BLaER1 treated with 17β-estradiol and CSF1 and Interleukin-3, amounts not matched to agents 10 nM and 100 nM (cell line): ENCODE measurements around the gene TBRG4.

ENCODE experiments used
- H3K27ac ChIP-seq, 11 experiments: shearing (Covaris generic); formaldehyde crosslinking; 2 replicates each; pipeline ENCODE4 v1.8.1; 2022
- H3K27me3 ChIP-seq, 11 experiments: shearing (Covaris generic); formaldehyde crosslinking; 2 replicates each; pipeline ENCODE4 v1.8.1; 2022
- H3K36me3 ChIP-seq, 11 experiments: shearing (Covaris generic); formaldehyde crosslinking; 2 replicates each; pipeline ENCODE4 v1.8.1; 2022
- H3K4me1 ChIP-seq, 10 experiments: shearing (Covaris generic); formaldehyde crosslinking; 2 replicates each; pipeline ENCODE4 v1.8.1; 2022
- H3K4me2 ChIP-seq, 11 experiments: shearing (Covaris generic); formaldehyde crosslinking; 2 replicates each; pipeline ENCODE4 v1.8.1; 2022
- H3K4me3 ChIP-seq, 10 experiments: shearing (Covaris generic); formaldehyde crosslinking; 2 replicates each; pipeline ENCODE4 v1.8.1; 2022
- H3K9ac ChIP-seq, 11 experiments: shearing (Covaris generic); formaldehyde crosslinking; 2 replicates each; pipeline ENCODE4 v1.8.1; 2022
- H3K9me3 ChIP-seq, 11 experiments: shearing (Covaris generic); formaldehyde crosslinking; replicated peaks in 1 of 11; 2 replicates each; pipeline ENCODE4 v1.8.1; 2022
- H4K20me1 ChIP-seq, 11 experiments: shearing (Covaris generic); formaldehyde crosslinking; 2 replicates each; pipeline ENCODE4 v1.8.1; 2022
- Cebpa-rat ChIP-seq, 11 experiments: shearing (Covaris generic); IDR thresholded peaks; 2 replicates each; pipeline ENCODE4 v1.8.1; 2022

The TBRG4 gene

DNA sequence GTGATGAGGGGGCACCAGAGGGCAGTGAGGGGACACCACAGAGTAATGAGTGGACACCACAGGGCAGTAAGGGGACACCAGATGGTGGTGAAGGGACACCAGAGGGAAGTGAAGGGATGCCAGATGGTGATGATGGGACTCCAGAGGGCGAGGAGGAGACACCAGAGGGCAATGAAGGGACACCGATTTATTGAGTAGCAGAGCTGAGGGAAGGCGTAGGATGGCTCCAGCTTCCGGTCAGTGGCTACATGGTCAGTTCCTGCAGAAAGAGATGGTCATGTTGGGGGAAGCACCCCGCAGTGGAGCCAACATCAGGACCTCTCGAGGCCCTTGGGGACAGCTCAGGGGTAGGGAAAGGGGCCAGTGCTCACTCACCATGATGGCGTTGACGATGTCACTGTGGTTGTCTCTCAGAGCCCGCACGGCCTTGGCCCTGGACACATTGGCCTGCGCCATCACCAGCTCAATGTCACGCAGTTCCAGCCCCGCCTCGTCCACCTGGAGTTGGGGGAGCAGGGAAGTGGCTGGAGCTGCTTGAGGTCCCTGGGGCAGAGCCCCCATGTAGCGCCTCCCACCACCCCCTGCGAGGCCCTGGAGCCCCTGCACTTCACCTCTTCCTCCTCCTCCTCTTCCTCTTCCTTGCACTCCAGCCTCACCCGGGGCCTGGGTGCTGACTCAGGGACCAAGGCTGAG, 31.1 kb downstream of the TBRG4 start:
- Histone ChIP-seq H4K20me1 (peaks cover 10 to 48% (median 17%) of the 10 kb centered on the region in 11 experiments; a peak in 17 of 22 replicates), H3K4me2 (peak overlapping the region in 4 of 11 experiments; percentile 1 to 50 (median 43); a peak in 6 of 22 replicates), H3K9ac (no peak overlapping the region), H3K9me3 (no peaks in the 10 kb centered on the region), H3K4me3 (no peak overlapping the region), H3K27me3 (no peaks in the 10 kb centered on the region), H3K36me3 (peaks cover 23 to 31% (median 24%) of the 10 kb centered on the region in 11 experiments), H3K27ac (no peak overlapping the region), H3K4me1 (peaks cover 0 to 26% (median 16%) of the 10 kb centered on the region in 10 experiments; a peak in 15 of 20 replicates)
- no peak for TF ChIP-seq Cebpa-rat (IDR thresholded peaks at IDR 0.05)

GRCh38 chr7:45078125-45078681, 33.3 kb downstream of the TBRG4 start:
- Histone ChIP-seq H4K20me1 (peaks cover 19 to 71% (median 38%) of the 10 kb centered on the region in 11 experiments; a peak in 20 of 22 replicates), H3K4me3 (no peak overlapping the region), H3K9ac (no peak overlapping the region; a peak in 1 of 22 replicates), H3K27ac (no peak overlapping the region), H3K9me3 (no peaks in the 10 kb centered on the region), H3K4me2 (no peak overlapping the region; a peak in 1 of 22 replicates), H3K4me1 (peaks cover 0 to 26% (median 14%) of the 10 kb centered on the region in 10 experiments; a peak in 15 of 20 replicates), H3K36me3 (peaks cover 45 to 53% (median 46%) of the 10 kb centered on the region in 11 experiments), H3K27me3 (no peaks in the 10 kb centered on the region)
- TF ChIP-seq Cebpa-rat (IDR thresholded peaks at IDR 0.05): no peak

DNA sequence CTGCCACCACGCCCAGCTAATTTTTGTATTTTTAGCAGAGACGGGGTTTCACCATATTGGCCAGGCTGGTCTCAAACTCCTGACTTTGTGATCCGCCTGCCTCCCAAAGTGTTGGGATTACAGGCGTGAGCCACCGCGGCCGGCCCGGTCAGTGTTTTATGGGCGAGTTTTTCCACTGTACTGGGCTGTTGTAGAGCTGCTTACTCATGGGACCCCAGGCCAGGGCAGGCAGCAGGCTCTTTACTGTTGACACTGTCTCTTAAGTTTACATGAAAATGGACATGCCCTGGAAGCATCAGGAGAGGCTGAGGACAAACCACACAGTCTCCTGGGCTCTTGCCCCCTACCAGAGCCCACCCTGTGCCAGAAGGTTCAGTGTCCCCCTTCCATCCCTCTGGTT, 33.9 kb downstream of the TBRG4 start:
- no peak for TF ChIP-seq Cebpa-rat (IDR thresholded peaks at IDR 0.05)
- Histone ChIP-seq H3K27me3 (no peaks in the 10 kb centered on the region), H3K4me2 (no peak overlapping the region), H4K20me1 (peaks cover 19 to 77% (median 45%) of the 10 kb centered on the region in 11 experiments; a peak in 20 of 22 replicates), H3K36me3 (peaks cover 51 to 60% (median 53%) of the 10 kb centered on the region in 11 experiments), H3K9me3 (no peaks in the 10 kb centered on the region), H3K9ac (no peak overlapping the region; a peak in 1 of 22 replicates), H3K4me3 (no peak overlapping the region), H3K4me1 (peaks cover 0 to 26% (median 14%) of the 10 kb centered on the region in 10 experiments; a peak in 15 of 20 replicates), H3K27ac (0 out of 22 replicates have a peak overlapping the region, but pooled peaks of 1 of the 11 experiments have one; percentile 21)

- Histone ChIP-seq H3K27ac (peak overlapping the region in 1 of 11 experiments; percentile 36; a peak in 1 of 22 replicates), H3K4me2 (no peak overlapping the region), H4K20me1 (peaks cover 19 to 83% (median 51%) of the 10 kb centered on the region in 11 experiments; a peak in 20 of 22 replicates), H3K9ac (no peak overlapping the region), H3K27me3 (no peaks in the 10 kb centered on the region), H3K9me3 (no peaks in the 10 kb centered on the region), H3K4me1 (peaks cover 0 to 28% (median 11%) of the 10 kb centered on the region in 10 experiments; a peak in 15 of 20 replicates), H3K36me3 (peaks cover 57 to 66% (median 59%) of the 10 kb centered on the region in 11 experiments), H3K4me3 (no peak overlapping the region)
- no peak for TF ChIP-seq Cebpa-rat (IDR thresholded peaks at IDR 0.05)
Measured at GRCh38 chr7:45076946-45077345, 34.6 kb downstream of the TBRG4 start.

DNA sequence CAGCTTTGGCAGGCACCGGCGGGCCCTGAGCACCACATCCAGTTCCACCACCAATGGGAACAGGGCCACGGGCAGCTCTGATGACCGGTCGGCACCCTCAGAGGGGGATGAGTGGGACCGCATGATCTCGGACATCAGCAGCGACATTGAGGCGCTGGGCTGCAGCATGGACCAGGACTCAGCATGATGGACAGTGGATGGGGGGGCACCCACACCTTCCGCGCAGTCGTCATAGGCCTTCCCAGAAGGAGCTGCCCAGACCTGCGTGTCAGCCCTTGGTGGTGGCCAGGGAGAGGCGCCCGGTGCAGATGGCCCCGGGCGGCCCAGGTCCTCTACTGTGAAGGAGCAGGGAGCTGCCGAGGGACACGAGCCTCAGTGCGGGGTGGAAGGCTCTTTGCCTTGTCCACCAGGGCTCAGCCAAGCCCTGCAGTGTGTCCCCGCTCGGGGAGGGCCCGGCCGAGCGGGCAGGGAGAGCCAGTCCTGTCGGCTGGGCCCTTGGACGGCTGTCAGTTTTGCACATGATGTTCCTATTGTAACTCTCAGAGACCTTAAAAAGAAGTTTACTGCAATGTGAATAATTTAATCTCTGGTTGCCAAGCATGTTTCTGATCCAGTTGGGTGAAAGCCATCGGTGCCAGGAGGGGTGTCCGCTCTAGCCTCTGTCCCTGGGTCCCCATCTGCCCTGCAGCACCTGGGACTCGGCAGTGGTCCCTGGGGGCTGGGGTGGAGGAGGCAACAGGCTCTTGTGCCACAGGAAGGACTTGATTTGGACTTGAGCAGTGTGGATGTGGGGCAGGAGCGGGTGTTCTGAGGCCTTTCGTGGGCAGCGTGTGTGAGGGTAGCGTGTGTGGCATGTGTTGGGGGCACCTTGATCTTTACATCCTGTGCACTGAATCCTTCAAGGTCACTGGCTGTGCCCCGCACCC, 35.4 kb downstream of the TBRG4 start:
- no peak for TF ChIP-seq Cebpa-rat (IDR thresholded peaks at IDR 0.05)
- Histone ChIP-seq H3K4me2 (no peak overlapping the region), H3K36me3 (peaks cover 65 to 74% (median 67%) of the 10 kb centered on the region in 11 experiments), H3K4me1 (peaks cover 0 to 30% (median 12%) of the 10 kb centered on the region in 10 experiments; a peak in 12 of 20 replicates), H3K4me3 (no peak overlapping the region), H3K9ac (peak overlapping the region in 1 of 11 experiments; percentile 32; a peak in 1 of 22 replicates), H4K20me1 (peaks cover 23 to 89% (median 59%) of the 10 kb centered on the region in 11 experiments; a peak in 20 of 22 replicates), H3K9me3 (no peaks in the 10 kb centered on the region), H3K27ac (no peak overlapping the region), H3K27me3 (no peaks in the 10 kb centered on the region)

GRCh38 chr7:45075355-45075644, 36.2 kb downstream of the TBRG4 start:
- H3K36me3 ChIP-seq: peaks cover 73 to 82% (median 75%) of the 10 kb centered on the region in 11 experiments
- H3K9me3 ChIP-seq: no peaks in the 10 kb centered on the region
- peak overlapping the region in 1 of 11 experiments; percentile 7; a peak in 1 of 22 replicates for H3K27ac ChIP-seq
- H3K9ac ChIP-seq: 0 out of 22 replicates have a peak overlapping the region, but pooled peaks of 1 of the 11 experiments have one; percentile 0
- TF ChIP-seq Cebpa-rat (IDR thresholded peaks at IDR 0.05): no peak
- H3K4me1 ChIP-seq: peaks cover 0 to 25% (median 8%) of the 10 kb centered on the region in 10 experiments; a peak in 12 of 20 replicates
- no peaks in the 10 kb centered on the region for H3K27me3 ChIP-seq
- H3K4me2 ChIP-seq: no peak overlapping the region
- no peak overlapping the region for H3K4me3 ChIP-seq
- peaks cover 23 to 88% (median 67%) of the 10 kb centered on the region in 11 experiments; a peak in 20 of 22 replicates for H4K20me1 ChIP-seq

GRCh38 chr7:45074528-45075354, 36.8 kb downstream of the TBRG4 start:
- H3K27me3 ChIP-seq: no peaks in the 10 kb centered on the region
- no peaks in the 10 kb centered on the region for H3K9me3 ChIP-seq
- no peak overlapping the region for H3K4me3 ChIP-seq
- H3K36me3 ChIP-seq: peaks cover 79 to 88% (median 81%) of the 10 kb centered on the region in 11 experiments
- peaks cover 0 to 19% (median 8%) of the 10 kb centered on the region in 10 experiments; a peak in 10 of 20 replicates for H3K4me1 ChIP-seq
- peak overlapping the region in 1 of 11 experiments; percentile 7; a peak in 1 of 22 replicates for H3K27ac ChIP-seq
- 0 out of 22 replicates have a peak overlapping the region, but pooled peaks of 1 of the 11 experiments have one; percentile 0 for H3K9ac ChIP-seq
- peaks cover 23 to 88% (median 73%) of the 10 kb centered on the region in 11 experiments; a peak in 20 of 22 replicates for H4K20me1 ChIP-seq
- H3K4me2 ChIP-seq: no peak overlapping the region
- no peak for TF ChIP-seq Cebpa-rat (IDR thresholded peaks at IDR 0.05)
